OCI-LY1 (cell line): ENCODE data around the gene PPHLN1.

Source experiments
- EZH2 ChIP-seq: fragments of 200-600 bp; sonication (generic), shearing (Covaris generic); IDR thresholded peaks from 2 replicates; pipeline ENCODE4 v1.8.0; 2017; ENCODE audit warnings: borderline replicate concordance, mixed run types, mild to moderate bottlenecking, antibody characterized with exemption, low read length, moderate library complexity, mixed read lengths
- TF ChIP-seq, protein P1 (sequence below): fragments of 200-600 bp; sonication (generic), shearing (Covaris generic); IDR thresholded peaks from 2 replicates; pipeline ENCODE4 v1.5.1; 2017; ENCODE audit warnings: mild to moderate bottlenecking, antibody characterized with exemption, low read length, moderate library complexity, mixed read lengths

DNA sequence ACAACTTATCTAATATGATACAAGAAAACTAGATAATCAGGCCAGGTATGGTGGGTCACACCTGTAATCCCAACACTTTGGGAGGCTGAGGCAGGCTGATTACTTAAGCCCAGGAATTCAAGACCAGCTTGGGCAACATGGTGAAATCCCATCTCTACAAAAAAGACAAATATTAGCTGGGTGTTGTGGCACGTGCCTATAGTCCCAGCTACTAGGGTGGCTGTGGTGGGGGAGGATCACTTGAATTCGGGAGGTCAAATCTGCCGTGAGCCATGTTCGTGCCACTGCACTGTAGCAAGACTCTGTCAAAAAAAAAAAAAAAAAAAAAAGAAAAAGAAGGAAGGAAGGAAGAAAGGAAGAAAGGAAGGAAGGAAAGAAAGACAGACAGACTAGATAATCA lies 27.1 kb upstream of the PPHLN1 start:
- TF ChIP-seq, protein P1, sequence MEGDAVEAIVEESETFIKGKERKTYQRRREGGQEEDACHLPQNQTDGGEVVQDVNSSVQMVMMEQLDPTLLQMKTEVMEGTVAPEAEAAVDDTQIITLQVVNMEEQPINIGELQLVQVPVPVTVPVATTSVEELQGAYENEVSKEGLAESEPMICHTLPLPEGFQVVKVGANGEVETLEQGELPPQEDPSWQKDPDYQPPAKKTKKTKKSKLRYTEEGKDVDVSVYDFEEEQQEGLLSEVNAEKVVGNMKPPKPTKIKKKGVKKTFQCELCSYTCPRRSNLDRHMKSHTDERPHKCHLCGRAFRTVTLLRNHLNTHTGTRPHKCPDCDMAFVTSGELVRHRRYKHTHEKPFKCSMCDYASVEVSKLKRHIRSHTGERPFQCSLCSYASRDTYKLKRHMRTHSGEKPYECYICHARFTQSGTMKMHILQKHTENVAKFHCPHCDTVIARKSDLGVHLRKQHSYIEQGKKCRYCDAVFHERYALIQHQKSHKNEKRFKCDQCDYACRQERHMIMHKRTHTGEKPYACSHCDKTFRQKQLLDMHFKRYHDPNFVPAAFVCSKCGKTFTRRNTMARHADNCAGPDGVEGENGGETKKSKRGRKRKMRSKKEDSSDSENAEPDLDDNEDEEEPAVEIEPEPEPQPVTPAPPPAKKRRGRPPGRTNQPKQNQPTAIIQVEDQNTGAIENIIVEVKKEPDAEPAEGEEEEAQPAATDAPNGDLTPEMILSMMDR: no peak
- TF ChIP-seq EZH2: no peak
